ENCODE measurements around the gene CDH22. TPM values are rescaled to one million over a fixed set of nuclear protein-coding genes. Genes with fewer than 3 reads are reported as not detected.

The CDH22 gene
- total RNA-seq, 2 experiments from 2014 or later = not detected

GRCh38 chr20:46272389-46273047, 35.8 kb downstream of the CDH22 start:
- ATAC-seq = no peak
- no peak for DNase-seq
- H3K27ac Mint-ChIP-seq = no peak overlapping the region
- no peaks in the 10 kb centered on the region for H3K4me1 Mint-ChIP-seq
- ChIA-PET CTCF (no interaction called here), POLR2A (no interaction called here)
- intact Hi-C loops (cut with DNase I, micrococcal nuclease) = no loop called here
- H3K9me3 Mint-ChIP-seq (ENCODE audit: low read depth) = peaks cover 6% of the 10 kb centered on the region
- no peaks in the 10 kb centered on the region for H3K36me3 Mint-ChIP-seq (ENCODE audit: low read depth)
- no peak overlapping the region for H3K4me3 Mint-ChIP-seq
- H3K27me3 Mint-ChIP-seq = peaks cover 52% of the 10 kb centered on the region

GRCh38 chr20:46270977-46271744, 37.1 kb downstream of the CDH22 start:
- intact Hi-C loops (cut with DNase I, micrococcal nuclease) = no loop called here
- Mint-ChIP-seq H3K27me3 (peaks cover 49% of the 10 kb centered on the region), H3K4me1 (no peaks in the 10 kb centered on the region), H3K9me3 (ENCODE audit: low read depth) (peaks cover 6% of the 10 kb centered on the region), H3K27ac (no peak overlapping the region), H3K4me3 (no peak overlapping the region), H3K36me3 (ENCODE audit: low read depth) (no peaks in the 10 kb centered on the region)
- ATAC-seq = no peak
- POLR2A ChIA-PET = no interaction called here
- CTCF ChIA-PET = no interaction called here
- no peak for DNase-seq

GRCh38 chr20:46269372-46269771, 38.9 kb downstream of the CDH22 start:
- POLR2A ChIA-PET = no interaction called here
- Mint-ChIP-seq H3K4me1 (no peaks in the 10 kb centered on the region), H3K9me3 (ENCODE audit: low read depth) (peaks cover 6% of the 10 kb centered on the region)

GRCh38 chr20:46268662-46269061, 39.6 kb downstream of the CDH22 start:
- no peak overlapping the region for H3K4me3 Mint-ChIP-seq
- POLR2A ChIA-PET = no interaction called here
- CTCF ChIA-PET = no interaction called here
- intact Hi-C loops (cut with DNase I, micrococcal nuclease) = no loop called here
- H3K27ac Mint-ChIP-seq = no peak overlapping the region
- no peak for DNase-seq
- H3K36me3 Mint-ChIP-seq (ENCODE audit: low read depth) = no peaks in the 10 kb centered on the region
- ATAC-seq = no peak
- H3K9me3 Mint-ChIP-seq (ENCODE audit: low read depth) = peaks cover 6% of the 10 kb centered on the region
- peaks cover 45% of the 10 kb centered on the region for H3K27me3 Mint-ChIP-seq
- H3K4me1 Mint-ChIP-seq = no peaks in the 10 kb centered on the region

More at GRCh38 chr20:46269372-46269771, 38.9 kb downstream of the CDH22 start:
- no peak for ATAC-seq
- CTCF ChIA-PET = no interaction called here
- Mint-ChIP-seq H3K27ac (no peak overlapping the region), H3K4me3 (no peak overlapping the region), H3K36me3 (ENCODE audit: low read depth) (no peaks in the 10 kb centered on the region), H3K27me3 (peaks cover 45% of the 10 kb centered on the region)
- intact Hi-C loops (cut with DNase I, micrococcal nuclease) = no loop called here
- no peak for DNase-seq

- Mint-ChIP-seq H3K36me3 (ENCODE audit: low read depth) (no peaks in the 10 kb centered on the region), H3K27ac (no peak overlapping the region), H3K9me3 (ENCODE audit: low read depth) (peaks cover 6% of the 10 kb centered on the region), H3K4me3 (no peak overlapping the region), H3K27me3 (peaks cover 42% of the 10 kb centered on the region), H3K4me1 (no peaks in the 10 kb centered on the region)
- ChIA-PET CTCF (no interaction called here), POLR2A (no interaction called here)
- intact Hi-C loops (cut with DNase I, micrococcal nuclease) = no loop called here
- ATAC-seq (no peak), DNase-seq (no peak)
Observed at GRCh38 chr20:46268131-46268614, 40.1 kb downstream of the CDH22 start.

DNA sequence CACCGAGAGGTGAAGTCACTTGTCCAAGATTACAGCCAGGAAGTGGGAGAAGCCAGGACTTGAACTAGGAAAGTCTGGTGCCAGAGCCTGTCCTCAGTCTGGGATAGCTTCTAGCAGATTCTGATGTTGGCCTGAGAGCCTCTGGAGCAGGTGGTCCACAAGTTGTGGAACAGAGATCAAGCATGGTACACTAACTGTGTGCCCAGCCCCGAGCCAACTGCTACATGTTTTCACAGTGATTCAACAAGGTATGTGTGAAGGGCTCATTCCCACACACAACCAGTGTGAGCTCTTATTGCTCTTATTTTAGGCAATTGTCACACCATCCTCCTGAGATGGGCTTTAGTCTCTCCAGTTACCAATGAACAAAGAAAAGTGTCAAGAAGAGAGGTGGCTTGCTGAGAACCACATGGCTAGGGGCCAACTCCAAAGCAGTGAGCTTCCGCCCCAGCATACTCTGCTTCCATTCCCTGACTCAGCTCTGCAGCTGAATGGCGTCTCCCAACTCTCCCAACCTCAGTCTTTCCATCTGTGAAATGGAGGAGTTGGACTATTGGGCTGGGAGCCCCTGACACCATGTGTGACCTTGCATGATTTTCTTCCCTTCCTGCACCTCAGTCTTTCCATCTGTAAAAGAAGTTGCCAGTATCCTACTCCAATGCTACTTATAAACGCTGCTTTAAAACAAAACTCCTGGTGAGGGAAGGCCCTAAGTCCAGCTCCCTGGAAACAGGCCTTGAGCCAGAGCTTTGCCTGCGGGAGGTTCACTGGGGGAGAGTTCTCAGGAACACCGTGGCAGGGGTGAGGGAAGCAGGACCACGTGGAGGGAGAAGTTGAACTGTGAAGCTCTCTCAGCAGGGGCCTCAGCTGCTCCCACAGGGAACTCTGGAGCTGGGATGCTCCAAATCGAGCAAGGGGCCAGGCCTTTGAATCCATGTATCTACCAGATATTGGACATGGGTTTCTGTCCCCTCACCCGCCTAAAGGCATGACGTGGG, 40.9 kb downstream of the CDH22 start:
- ChIA-PET POLR2A (no interaction called here), CTCF (no interaction called here)
- Mint-ChIP-seq H3K4me1 (no peaks in the 10 kb centered on the region), H3K27ac (no peak overlapping the region), H3K36me3 (ENCODE audit: low read depth) (no peaks in the 10 kb centered on the region), H3K9me3 (ENCODE audit: low read depth) (peaks cover 4% of the 10 kb centered on the region), H3K4me3 (no peak overlapping the region), H3K27me3 (peaks cover 48% of the 10 kb centered on the region)
- ATAC-seq (no peak), DNase-seq (no peak)
- intact Hi-C loops (cut with DNase I, micrococcal nuclease) = no loop called here

DNA sequence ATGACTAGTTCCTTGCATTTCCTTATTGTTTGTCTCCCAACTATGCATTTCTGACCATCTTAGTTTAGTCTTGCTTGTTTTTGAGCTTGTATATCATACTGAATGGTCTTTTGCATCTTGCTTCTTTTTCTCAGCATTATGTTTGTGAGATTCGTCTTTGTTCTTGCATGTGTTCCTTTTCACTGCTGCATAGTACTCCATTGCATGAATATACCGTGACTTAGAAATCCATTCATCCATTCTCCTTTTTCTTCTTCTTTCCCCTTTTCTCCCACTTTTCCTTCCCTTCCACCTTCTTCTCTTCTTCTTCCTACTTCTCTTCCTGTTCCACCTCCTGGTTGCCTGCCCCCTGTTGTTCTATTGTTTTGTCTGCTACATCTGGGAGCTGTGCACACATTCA, 42.8 kb downstream of the CDH22 start:
- H3K27ac Mint-ChIP-seq = no peak overlapping the region
- peaks cover 37% of the 10 kb centered on the region for H3K27me3 Mint-ChIP-seq
- intact Hi-C loops (cut with DNase I, micrococcal nuclease) = no loop called here
- no peak overlapping the region for H3K4me3 Mint-ChIP-seq
- no peaks in the 10 kb centered on the region for H3K4me1 Mint-ChIP-seq
- CTCF ChIA-PET = interaction anchor here (0.6 to 0.7 kb wide), 2 partner anchors 132 to 285 kb away, joined by 3 read pairs; no protein-coding TSS in a partner anchor
- no peaks in the 10 kb centered on the region for H3K9me3 Mint-ChIP-seq (ENCODE audit: low read depth)
- POLR2A ChIA-PET = no interaction called here
- ATAC-seq (no peak), DNase-seq (no peak)
- no peaks in the 10 kb centered on the region for H3K36me3 Mint-ChIP-seq (ENCODE audit: low read depth)

DNA sequence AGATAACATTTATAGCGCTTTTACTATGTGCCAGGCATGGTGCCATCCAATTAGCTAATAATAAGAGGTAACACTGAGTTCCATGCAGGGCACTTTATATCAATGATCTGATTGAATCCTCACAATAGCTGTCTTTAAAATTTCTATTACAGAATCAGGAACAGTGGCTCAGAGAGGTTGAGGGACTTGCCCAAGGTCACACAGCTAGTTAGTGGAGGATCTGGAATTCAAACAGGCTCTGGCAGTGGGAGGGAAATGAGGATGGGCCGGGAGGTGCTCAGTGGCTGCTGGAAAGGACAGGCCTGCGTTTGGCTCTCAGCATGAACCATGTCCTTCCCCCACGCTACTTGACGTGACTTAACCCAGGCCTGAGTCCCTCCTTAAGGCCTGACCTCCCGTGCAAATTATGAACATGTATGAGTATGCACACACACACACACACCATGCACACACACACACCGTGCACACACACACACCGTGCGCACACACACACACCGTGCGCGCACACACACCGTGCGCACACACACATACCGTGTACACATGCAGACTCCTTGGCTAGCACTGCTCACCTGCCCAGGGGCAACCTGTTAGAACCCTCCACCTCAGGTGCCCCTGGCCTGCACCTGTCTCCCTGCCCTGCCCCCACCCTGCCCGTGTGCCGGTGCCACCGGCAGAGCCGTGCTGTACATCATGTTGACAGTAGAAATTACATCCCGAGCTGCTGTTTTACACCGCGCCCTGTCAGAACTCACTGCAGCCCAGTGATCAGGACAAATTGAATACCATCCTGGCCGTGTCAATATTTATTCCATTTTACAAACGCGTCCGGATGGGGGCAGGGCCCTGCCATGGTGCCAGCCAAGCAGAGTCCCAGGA, 43.7 kb downstream of the CDH22 start:
- ChIA-PET POLR2A (no interaction called here), CTCF (interaction anchor here (0.7 kb wide), 1 partner anchor 285 kb away, joined by 3 read pairs; no protein-coding TSS in a partner anchor)
- ATAC-seq = no peak
- Mint-ChIP-seq H3K36me3 (ENCODE audit: low read depth) (no peaks in the 10 kb centered on the region), H3K4me1 (no peaks in the 10 kb centered on the region), H3K27me3 (peaks cover 31% of the 10 kb centered on the region), H3K27ac (no peak overlapping the region), H3K9me3 (ENCODE audit: low read depth) (no peaks in the 10 kb centered on the region), H3K4me3 (no peak overlapping the region)
- intact Hi-C loops (cut with DNase I, micrococcal nuclease) = no loop called here
- DNase-seq = no peak

GRCh38 chr20:46261456-46262253, 46.6 kb downstream of the CDH22 start:
- intact Hi-C loops (cut with DNase I, micrococcal nuclease) = no loop called here
- POLR2A ChIA-PET = no interaction called here
- no peak for ATAC-seq

GRCh38 chr20:46260936-46261454, 47.3 kb downstream of the CDH22 start:
- no peak overlapping the region for H3K27ac Mint-ChIP-seq
- POLR2A ChIA-PET = no interaction called here
- peaks cover 20% of the 10 kb centered on the region for H3K27me3 Mint-ChIP-seq
- CTCF ChIA-PET = interaction anchor here (1.3 kb wide), 1 partner anchor 29 kb away, joined by 3 read pairs; no protein-coding TSS in a partner anchor
- H3K9me3 Mint-ChIP-seq (ENCODE audit: low read depth) = no peaks in the 10 kb centered on the region
- H3K4me1 Mint-ChIP-seq = no peaks in the 10 kb centered on the region
- H3K36me3 Mint-ChIP-seq (ENCODE audit: low read depth) = no peaks in the 10 kb centered on the region
- H3K4me3 Mint-ChIP-seq = no peak overlapping the region
- ATAC-seq (no peak), DNase-seq (no peak)
- intact Hi-C loops (cut with DNase I, micrococcal nuclease) = no loop called here

More at GRCh38 chr20:46261456-46262253, 46.6 kb downstream of the CDH22 start:
- no peaks in the 10 kb centered on the region for H3K4me1 Mint-ChIP-seq
- H3K36me3 Mint-ChIP-seq (ENCODE audit: low read depth) = no peaks in the 10 kb centered on the region
- no peak overlapping the region for H3K4me3 Mint-ChIP-seq
- peaks cover 22% of the 10 kb centered on the region for H3K27me3 Mint-ChIP-seq
- no peak overlapping the region for H3K27ac Mint-ChIP-seq
- DNase-seq = no peak
- no peaks in the 10 kb centered on the region for H3K9me3 Mint-ChIP-seq (ENCODE audit: low read depth)
- CTCF ChIA-PET = interaction anchor here (1.3 kb wide), 1 partner anchor 28 kb away, joined by 3 read pairs; no protein-coding TSS in a partner anchor

Measured in activated CD4-positive, alpha-beta T cell treated with anti-CD3 and anti-CD28 coated beads for 36 hours (primary cell).